ENCODE measurements around the gene FILIP1L.

GRCh38 chr3:100060685-100061484, 53.4 kb downstream of the FILIP1L start:
- no peak for TF ChIP-seq POLR2A (IDR thresholded peaks at IDR 0.05)
- TF ChIP-seq, protein P1, sequence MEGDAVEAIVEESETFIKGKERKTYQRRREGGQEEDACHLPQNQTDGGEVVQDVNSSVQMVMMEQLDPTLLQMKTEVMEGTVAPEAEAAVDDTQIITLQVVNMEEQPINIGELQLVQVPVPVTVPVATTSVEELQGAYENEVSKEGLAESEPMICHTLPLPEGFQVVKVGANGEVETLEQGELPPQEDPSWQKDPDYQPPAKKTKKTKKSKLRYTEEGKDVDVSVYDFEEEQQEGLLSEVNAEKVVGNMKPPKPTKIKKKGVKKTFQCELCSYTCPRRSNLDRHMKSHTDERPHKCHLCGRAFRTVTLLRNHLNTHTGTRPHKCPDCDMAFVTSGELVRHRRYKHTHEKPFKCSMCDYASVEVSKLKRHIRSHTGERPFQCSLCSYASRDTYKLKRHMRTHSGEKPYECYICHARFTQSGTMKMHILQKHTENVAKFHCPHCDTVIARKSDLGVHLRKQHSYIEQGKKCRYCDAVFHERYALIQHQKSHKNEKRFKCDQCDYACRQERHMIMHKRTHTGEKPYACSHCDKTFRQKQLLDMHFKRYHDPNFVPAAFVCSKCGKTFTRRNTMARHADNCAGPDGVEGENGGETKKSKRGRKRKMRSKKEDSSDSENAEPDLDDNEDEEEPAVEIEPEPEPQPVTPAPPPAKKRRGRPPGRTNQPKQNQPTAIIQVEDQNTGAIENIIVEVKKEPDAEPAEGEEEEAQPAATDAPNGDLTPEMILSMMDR (IDR thresholded peaks at IDR 0.05): no peak
